SH-SY5Y (cell line): ENCODE data around the gene CNTNAP4.

ENCODE experiments used
- GATA2 ChIP-seq: IDR thresholded peaks from 2 replicates; pipeline ENCODE4 v1.6.1; 2011; ENCODE audit warnings: mild to moderate bottlenecking, low read depth, low read length
- GATA3 ChIP-seq: IDR thresholded peaks from 2 replicates; pipeline ENCODE4 v1.6.1; 2011; ENCODE audit warnings: low read depth, mild to moderate bottlenecking, low read length, moderate library complexity

DNA sequence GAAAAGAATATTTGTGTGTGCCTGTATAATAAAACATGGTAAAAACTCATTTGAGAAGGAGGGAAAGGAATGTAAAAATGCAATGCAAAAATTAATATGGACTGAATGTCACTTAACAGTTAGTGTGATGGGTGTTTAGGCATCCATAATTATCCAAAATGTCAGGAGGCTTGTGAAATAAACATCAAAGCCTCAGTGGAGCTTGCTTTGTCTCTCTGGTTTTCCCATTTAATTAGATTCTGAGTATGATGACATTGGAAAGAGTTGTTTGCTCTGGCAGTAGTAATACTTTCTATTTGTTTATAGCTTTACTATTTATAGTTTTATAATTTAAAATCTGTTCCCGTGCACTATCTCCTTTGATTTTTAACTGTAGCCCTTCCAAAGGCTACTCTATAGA, 51.9 kb downstream of the CNTNAP4 start:
- TF ChIP-seq GATA2: no peak
- TF ChIP-seq GATA3: no peak
